Measurements from ENCODE around the gene THSD4. TPM values are rescaled to one million over a fixed set of nuclear protein-coding genes. Genes with fewer than 3 reads are reported as not detected.

The THSD4 gene
- total RNA-seq, 2 experiments from 2014 or later: not detected

DNA sequence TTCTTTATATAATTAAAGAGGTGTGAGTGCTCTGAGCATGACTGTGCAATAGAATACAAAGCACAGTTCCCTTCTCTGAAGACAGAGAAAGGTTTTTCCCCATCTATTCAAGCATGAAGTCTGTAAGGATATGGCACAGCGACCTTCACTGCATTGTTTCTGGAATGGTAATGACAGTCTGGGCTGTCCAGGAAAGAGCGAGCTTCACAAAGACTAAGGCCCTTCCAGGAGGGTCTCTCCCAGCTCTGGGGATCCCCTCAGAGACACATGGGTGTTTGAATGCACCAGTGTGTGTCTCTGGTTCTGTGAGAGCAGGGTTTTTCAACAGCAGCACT, 515.2 kb downstream of the THSD4 start:
- POLR2A ChIA-PET: no interaction called here
- H3K79me2 ChIP-seq (ENCODE audit: insufficient read depth, low read depth, low read length): no peaks in the 10 kb centered on the region
- TF ChIP-seq CTCF (conservative IDR thresholded peaks at IDR 0.05; ENCODE audit: low read length) (no peak), EZH2phosphoT487 (IDR thresholded peaks at IDR 0.05; ENCODE audit: borderline replicate concordance, low read depth, low read length) (no peak)
- no peaks in the 10 kb centered on the region for H3K36me3 ChIP-seq (ENCODE audit: insufficient read depth, low read length)
- DNase-seq (ENCODE audit: low spot score): no peak
- intact Hi-C loops (cut with micrococcal nuclease; ENCODE audit: unreplicated experiment): no loop called here
- H3K4me1 ChIP-seq (ENCODE audit: insufficient read depth, low read length, poor library complexity, severe bottlenecking): no peaks in the 10 kb centered on the region
- H4K20me1 ChIP-seq (ENCODE audit: insufficient read depth, low read length): no peaks in the 10 kb centered on the region
- no peak overlapping the region for H2AFZ ChIP-seq (ENCODE audit: low read length)
- CTCF ChIA-PET (ENCODE audit: unreplicated experiment): no interaction called here
- H3K4me2 ChIP-seq (ENCODE audit: low read length): no peak overlapping the region
- BruUV-seq (replicated peaks): no TSS peak
- H3K9me3 ChIP-seq (ENCODE audit: low read length): no peaks in the 10 kb centered on the region
- no peak overlapping the region for H3K4me3 ChIP-seq (ENCODE audit: low read depth, low read length, poor library complexity, severe bottlenecking)
- H3K27ac ChIP-seq (ENCODE audit: low read depth, low read length, poor library complexity, severe bottlenecking): no peak overlapping the region
- H3K9me2 ChIP-seq (ENCODE audit: insufficient read depth, low read length): no peaks in the 10 kb centered on the region

GRCh38 chr15:71632576-71633195, 517.4 kb downstream of the THSD4 start:
- no peak for DNase-seq (ENCODE audit: low spot score)
- Histone ChIP-seq H2AFZ (ENCODE audit: low read length) (no peak overlapping the region), H3K27ac (ENCODE audit: low read depth, low read length, poor library complexity, severe bottlenecking) (no peak overlapping the region), H3K9me3 (ENCODE audit: low read length) (no peaks in the 10 kb centered on the region), H3K79me2 (ENCODE audit: insufficient read depth, low read depth, low read length) (no peaks in the 10 kb centered on the region), H3K36me3 (ENCODE audit: insufficient read depth, low read length) (no peaks in the 10 kb centered on the region), H3K4me3 (ENCODE audit: low read depth, low read length, poor library complexity, severe bottlenecking) (no peak overlapping the region), H3K4me2 (ENCODE audit: low read length) (no peak overlapping the region), H4K20me1 (ENCODE audit: insufficient read depth, low read length) (no peaks in the 10 kb centered on the region), H3K9me2 (ENCODE audit: insufficient read depth, low read length) (no peaks in the 10 kb centered on the region), H3K4me1 (ENCODE audit: insufficient read depth, low read length, poor library complexity, severe bottlenecking) (no peaks in the 10 kb centered on the region)
- no TSS peak for BruUV-seq (replicated peaks)
- POLR2A ChIA-PET: interaction anchor here (0.6 to 0.9 kb wide), 2 partner anchors 17 to 80 kb away, joined by 3 read pairs; no protein-coding TSS in a partner anchor
- TF ChIP-seq EZH2phosphoT487 (IDR thresholded peaks at IDR 0.05; ENCODE audit: borderline replicate concordance, low read depth, low read length) (no peak), CTCF (conservative IDR thresholded peaks at IDR 0.05; ENCODE audit: low read length) (no peak)
- intact Hi-C loops (cut with micrococcal nuclease; ENCODE audit: unreplicated experiment): no loop called here
- CTCF ChIA-PET (ENCODE audit: unreplicated experiment): no interaction called here

DNA sequence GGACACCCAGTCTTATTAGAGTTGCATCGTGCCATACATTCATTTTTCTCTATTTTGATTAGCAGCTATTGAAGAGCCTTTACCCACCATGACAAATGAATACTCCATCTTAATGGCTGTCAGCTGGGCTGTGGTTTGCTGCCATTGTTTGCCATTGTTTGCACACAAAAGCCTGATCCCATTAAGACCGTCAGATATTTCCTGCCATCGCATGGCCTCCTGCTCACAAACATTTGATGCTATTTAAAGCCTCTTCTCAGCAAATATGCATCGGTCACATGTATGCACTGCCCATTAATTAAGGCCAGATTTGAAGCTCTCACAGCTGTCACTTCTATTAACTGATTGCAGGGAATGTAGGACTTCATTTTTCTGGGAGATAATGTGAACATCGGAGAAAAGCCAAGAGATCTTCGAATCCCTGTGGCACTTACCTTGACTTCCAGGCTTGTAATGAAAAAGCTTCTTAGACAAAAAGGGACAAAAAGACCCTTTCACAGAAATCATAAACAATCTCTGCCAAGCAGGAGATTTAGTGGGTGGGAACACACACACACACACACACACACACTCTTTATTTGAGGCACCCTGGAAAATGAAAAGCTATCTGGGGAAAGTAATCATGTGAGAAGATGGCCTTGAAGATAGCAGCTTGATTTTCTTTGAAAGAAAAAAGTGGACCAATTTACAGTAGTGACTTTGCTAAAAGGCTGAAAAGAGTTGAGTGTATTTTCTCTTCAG, 519.7 kb downstream of the THSD4 start:
- Histone ChIP-seq H3K79me2 (ENCODE audit: insufficient read depth, low read depth, low read length) (no peaks in the 10 kb centered on the region), H2AFZ (ENCODE audit: low read length) (no peak overlapping the region), H3K4me1 (ENCODE audit: insufficient read depth, low read length, poor library complexity, severe bottlenecking) (no peaks in the 10 kb centered on the region), H4K20me1 (ENCODE audit: insufficient read depth, low read length) (no peaks in the 10 kb centered on the region), H3K4me3 (ENCODE audit: low read depth, low read length, poor library complexity, severe bottlenecking) (no peak overlapping the region), H3K27ac (ENCODE audit: low read depth, low read length, poor library complexity, severe bottlenecking) (no peak overlapping the region), H3K4me2 (ENCODE audit: low read length) (no peak overlapping the region), H3K9me2 (ENCODE audit: insufficient read depth, low read length) (no peaks in the 10 kb centered on the region), H3K9me3 (ENCODE audit: low read length) (no peaks in the 10 kb centered on the region), H3K36me3 (ENCODE audit: insufficient read depth, low read length) (no peaks in the 10 kb centered on the region)
- ChIA-PET POLR2A (interaction anchor here (0.6 to 0.7 kb wide), 2 partner anchors 27 to 33 kb away, joined by 3 to 5 read pairs; no protein-coding TSS in a partner anchor), CTCF (ENCODE audit: unreplicated experiment) (no interaction called here)
- DNase-seq (ENCODE audit: low spot score): no peak
- no TSS peak for BruUV-seq (replicated peaks)
- TF ChIP-seq EZH2phosphoT487 (IDR thresholded peaks at IDR 0.05; ENCODE audit: borderline replicate concordance, low read depth, low read length) (no peak), CTCF (conservative IDR thresholded peaks at IDR 0.05; ENCODE audit: low read length) (no peak)
- intact Hi-C loops (cut with micrococcal nuclease; ENCODE audit: unreplicated experiment): no loop called here
